H9 (cell line): Measurements from ENCODE around the gene RECQL. TPM values are rescaled to one million over a fixed set of nuclear protein-coding genes. Genes with fewer than 3 reads are reported as not detected.

Experiments
- DNase-seq: peaks from one replicate; pipeline ENCODE4 v3.0.0-alpha.2; 2017
- H2AFZ ChIP-seq: one replicate; pipeline ENCODE4 v1.6.1; 2013; ENCODE audit warnings: mild to moderate bottlenecking, low read length, control low read depth, moderate library complexity
- H2AK5ac ChIP-seq: 2 replicates; pipeline ENCODE4 v1.6.1; 2013; ENCODE audit warnings: low read length, control low read depth, mixed read lengths; ENCODE audit not compliant: insufficient read length
- H2BK120ac ChIP-seq: one replicate; pipeline ENCODE4 v1.6.1; 2013; ENCODE audit warnings: low read depth, mild to moderate bottlenecking, low read length, control low read depth, inconsistent platforms; ENCODE audit not compliant: poor library complexity, severe bottlenecking
- H2BK12ac ChIP-seq: 2 replicates; pipeline ENCODE4 v1.6.1; 2013; ENCODE audit warnings: low read length, control low read depth, mixed read lengths, low read depth; ENCODE audit not compliant: insufficient read length
- H2BK15ac ChIP-seq: 2 replicates; pipeline ENCODE4 v1.6.1; 2013; ENCODE audit warnings: low read depth, low read length, control low read depth
- H2BK20ac ChIP-seq: one replicate; pipeline ENCODE4 v1.6.1; 2013; ENCODE audit warnings: low read depth, mild to moderate bottlenecking, low read length, control low read depth, inconsistent platforms; ENCODE audit not compliant: poor library complexity, severe bottlenecking
- H2BK5ac ChIP-seq: 2 replicates; pipeline ENCODE4 v1.6.1; 2013; ENCODE audit warnings: low read length, control low read depth, mixed read lengths; ENCODE audit not compliant: insufficient read length
- H3K14ac ChIP-seq: 2 replicates; pipeline ENCODE4 v1.6.1; 2013; ENCODE audit warnings: low read length, control low read depth; ENCODE audit not compliant: insufficient read depth
- H3K18ac ChIP-seq: 2 replicates; pipeline ENCODE4 v1.6.1; 2013; ENCODE audit warnings: low read depth, mild to moderate bottlenecking, mixed read lengths, low read length, control low read depth; ENCODE audit not compliant: insufficient read length
- H3K23ac ChIP-seq: 2 replicates; pipeline ENCODE4 v1.6.1; 2013; ENCODE audit warnings: low read length, control low read depth, mixed read lengths, low read depth; ENCODE audit not compliant: insufficient read length
- H3K23me2 ChIP-seq: 2 replicates; pipeline ENCODE4 v1.6.1; 2013; ENCODE audit warnings: low read depth, mild to moderate bottlenecking, mixed read lengths, low read length, control low read depth; ENCODE audit not compliant: insufficient read length, poor library complexity, severe bottlenecking
- H3K27ac ChIP-seq: 2 replicates; pipeline ENCODE4 v1.5.1; 2013; ENCODE audit warnings: low read length, control low read depth, mixed read lengths, low read depth; ENCODE audit not compliant: insufficient read length
- H3K27me3 ChIP-seq: 2 replicates; pipeline ENCODE4 v1.6.1; 2013; ENCODE audit warnings: low read length, control low read depth, inconsistent platforms; ENCODE audit not compliant: insufficient read depth
- H3K4ac ChIP-seq: 2 replicates; pipeline ENCODE4 v1.6.1; 2013; ENCODE audit warnings: low read depth, mild to moderate bottlenecking, control low read depth, inconsistent platforms, low read length, moderate library complexity
- H3K4me1 ChIP-seq: 2 replicates; pipeline ENCODE4 v1.6.1; 2013; ENCODE audit warnings: low read length, control low read depth, inconsistent platforms; ENCODE audit not compliant: insufficient read depth
- H3K4me2 ChIP-seq: 2 replicates; pipeline ENCODE4 v1.6.1; 2013; ENCODE audit warnings: low read length, control low read depth, mixed read lengths; ENCODE audit not compliant: insufficient read length, insufficient read depth
- H3K56ac ChIP-seq: 2 replicates; pipeline ENCODE4 v1.6.1; 2013; ENCODE audit warnings: low read depth, mild to moderate bottlenecking, mixed read lengths, low read length, control low read depth; ENCODE audit not compliant: insufficient read length
- H3K79me1 ChIP-seq: 2 replicates; pipeline ENCODE4 v1.6.1; 2013; ENCODE audit warnings: low read depth, mild to moderate bottlenecking, moderate library complexity, low read length, control low read depth, inconsistent platforms; ENCODE audit not compliant: insufficient read depth, poor library complexity, severe bottlenecking
- H3K79me2 ChIP-seq: 2 replicates; pipeline ENCODE4 v1.6.1; 2013; ENCODE audit warnings: low read length, control low read depth, inconsistent platforms; ENCODE audit not compliant: insufficient read depth
- H3K9ac ChIP-seq: 2 replicates; pipeline ENCODE4 v1.6.1; 2013; ENCODE audit warnings: low read length, control low read depth, mixed read lengths; ENCODE audit not compliant: insufficient read length; ENCODE audit errors: extremely low read depth
- H3K9me3 ChIP-seq: one replicate; pipeline ENCODE4 v1.6.1; 2013; ENCODE audit warnings: low read depth, low read length, inconsistent platforms; ENCODE audit not compliant: control insufficient read depth
- H3T11ph ChIP-seq: one replicate; pipeline ENCODE4 v1.6.1; 2013; ENCODE audit warnings: mild to moderate bottlenecking, low read length, control low read depth, inconsistent platforms
- H4K20me1 ChIP-seq: one replicate; pipeline ENCODE4 v1.6.1; 2013; ENCODE audit not compliant: control insufficient read depth, insufficient read length, insufficient read depth
- H4K5ac ChIP-seq: 2 replicates; pipeline ENCODE4 v1.6.1; 2013; ENCODE audit warnings: low read depth, mild to moderate bottlenecking, mixed read lengths, low read length, control low read depth; ENCODE audit not compliant: insufficient read length
- H4K8ac ChIP-seq: replicated peaks from 2 replicates; pipeline ENCODE4 v1.6.1; 2013; ENCODE audit warnings: low read length, control low read depth, mixed read lengths, low read depth; ENCODE audit not compliant: insufficient read length
- H4K91ac ChIP-seq: 2 replicates; pipeline ENCODE4 v1.6.1; 2013; ENCODE audit warnings: low read depth, mild to moderate bottlenecking, moderate library complexity, mixed read lengths, low read length, control low read depth; ENCODE audit not compliant: insufficient read length
- H3K27ac Mint-ChIP-seq, 3 experiments: 2 replicates in 2 of 3; 3 replicates in 1 of 3; pipeline ENCODE4 v1.8.0; 2020 to 2021; ENCODE audit warnings: mixed read lengths in 3 of 3, mild to moderate bottlenecking in 1 of 3, moderate library complexity in 1 of 3
- H3K27me3 Mint-ChIP-seq: 2 replicates; pipeline ENCODE4 v1.8.0; 2021; ENCODE audit warnings: low read depth, mild to moderate bottlenecking, moderate library complexity, mixed read lengths
- H3K36me3 Mint-ChIP-seq, 3 experiments: 2 replicates in 2 of 3; 3 replicates in 1 of 3; pipeline ENCODE4 v1.8.0; 2020 to 2021; ENCODE audit warnings: low read depth in 3 of 3, mixed read lengths in 3 of 3; ENCODE audit not compliant: insufficient read depth in 1 of 3
- H3K4me1 Mint-ChIP-seq, 2 experiments: 2 replicates each; pipeline ENCODE4 v1.8.0; 2020; ENCODE audit warnings: mixed read lengths in 2 of 2
- H3K4me3 Mint-ChIP-seq, 2 experiments: 2 replicates in 1 of 2; 3 replicates in 1 of 2; pipeline ENCODE4 v1.8.0; 2020 to 2021; ENCODE audit warnings: mild to moderate bottlenecking in 2 of 2, mixed read lengths in 2 of 2, moderate library complexity in 1 of 2
- H3K9me3 Mint-ChIP-seq, 2 experiments: 2 replicates in 1 of 2; 3 replicates in 1 of 2; pipeline ENCODE4 v1.8.0; 2020; ENCODE audit warnings: mild to moderate bottlenecking in 2 of 2, mixed read lengths in 2 of 2, moderate library complexity in 1 of 2
- WGBS: extraction: QIAGEN DNeasy Blood & Tissue Kit; methylation state at CpG from one replicate; pipeline ENCODE4 v1.1.7; 2013; ENCODE audit warnings: missing lambda C conversion rate, low lambda C conversion rate, mixed read lengths; ENCODE audit not compliant: insufficient read length; ENCODE audit errors: extremely low coverage; 5-methylcytosine and 5-hydroxymethylcytosine counted together
- total RNA-seq: library from RNA; stranded (reverse); gene quantifications from 2 replicates; pipeline ENCODE4 v1.2.1, GENCODE V29; 2021
- TF ChIP-seq, protein P1 (sequence below): fragments of 200-600 bp; sonication (generic); conservative IDR thresholded peaks from 3 replicates; pipeline ENCODE4 v1.8.0; 2021; ENCODE audit warnings: antibody characterized with exemption, mild to moderate bottlenecking

RECQL gene
- total RNA-seq, 1 experiment from 2014 or later: 41.0 TPM

DNA sequence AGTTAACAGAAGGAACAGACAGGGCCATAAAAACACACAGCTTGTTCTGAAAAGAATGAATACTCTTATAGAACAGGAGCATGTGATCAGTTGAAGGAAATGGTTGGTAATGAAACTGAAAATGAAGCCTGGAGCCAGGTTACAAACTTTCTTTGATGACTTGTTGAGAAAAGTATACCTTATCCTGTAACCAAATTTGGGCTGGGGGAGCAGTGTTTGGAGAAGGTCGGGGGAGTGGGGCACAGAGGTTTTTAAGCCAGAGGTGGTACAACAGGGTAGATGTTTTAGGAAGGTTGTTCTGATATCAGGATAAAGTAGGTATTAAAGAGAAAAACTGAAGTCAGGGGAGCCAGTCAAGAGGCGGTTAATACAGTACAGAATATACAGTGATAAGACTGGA is 8.3 kb upstream of the RECQL start:
- Histone ChIP-seq H3K4me2 (no peak overlapping the region), H3K23me2 (no peaks in the 10 kb centered on the region), H2BK15ac (no peak overlapping the region), H2BK120ac (no peak overlapping the region), H3K79me1 (no peaks in the 10 kb centered on the region), H3K14ac (no peak overlapping the region), H3K4me1 (no peaks in the 10 kb centered on the region), H3K56ac (no peak overlapping the region), H3T11ph (no peak overlapping the region), H3K27ac (no peak overlapping the region), H3K18ac (no peak overlapping the region), H2BK20ac (no peak overlapping the region), H4K91ac (no peak overlapping the region), H3K4ac (no peak overlapping the region), H2AK5ac (no peak overlapping the region), H3K9ac (no peak overlapping the region), H4K5ac (no peak overlapping the region), H2BK5ac (no peak overlapping the region), H4K20me1 (no peaks in the 10 kb centered on the region), H3K9me3 (no peaks in the 10 kb centered on the region), H2BK12ac (no peak overlapping the region), H4K8ac (no peak overlapping the region), H2AFZ (no peak overlapping the region), H3K23ac (no peak overlapping the region), H3K27me3 (no peaks in the 10 kb centered on the region), H3K79me2 (no peaks in the 10 kb centered on the region)
- Mint-ChIP-seq H3K36me3 (peaks cover 2 to 29% (median 17%) of the 10 kb centered on the region in 3 experiments; a peak in 5 of 7 replicates), H3K27ac (peak overlapping the region in 1 of 3 experiments; percentile 8; a peak in 1 of 7 replicates), H3K9me3 (no peaks in the 10 kb centered on the region), H3K4me1 (no peaks in the 10 kb centered on the region), H3K27me3 (no peaks in the 10 kb centered on the region), H3K4me3 (no peak overlapping the region)
- WGBS: no CpG with 5 or more reads among the region's 2 CpGs
- TF ChIP-seq, protein P1, sequence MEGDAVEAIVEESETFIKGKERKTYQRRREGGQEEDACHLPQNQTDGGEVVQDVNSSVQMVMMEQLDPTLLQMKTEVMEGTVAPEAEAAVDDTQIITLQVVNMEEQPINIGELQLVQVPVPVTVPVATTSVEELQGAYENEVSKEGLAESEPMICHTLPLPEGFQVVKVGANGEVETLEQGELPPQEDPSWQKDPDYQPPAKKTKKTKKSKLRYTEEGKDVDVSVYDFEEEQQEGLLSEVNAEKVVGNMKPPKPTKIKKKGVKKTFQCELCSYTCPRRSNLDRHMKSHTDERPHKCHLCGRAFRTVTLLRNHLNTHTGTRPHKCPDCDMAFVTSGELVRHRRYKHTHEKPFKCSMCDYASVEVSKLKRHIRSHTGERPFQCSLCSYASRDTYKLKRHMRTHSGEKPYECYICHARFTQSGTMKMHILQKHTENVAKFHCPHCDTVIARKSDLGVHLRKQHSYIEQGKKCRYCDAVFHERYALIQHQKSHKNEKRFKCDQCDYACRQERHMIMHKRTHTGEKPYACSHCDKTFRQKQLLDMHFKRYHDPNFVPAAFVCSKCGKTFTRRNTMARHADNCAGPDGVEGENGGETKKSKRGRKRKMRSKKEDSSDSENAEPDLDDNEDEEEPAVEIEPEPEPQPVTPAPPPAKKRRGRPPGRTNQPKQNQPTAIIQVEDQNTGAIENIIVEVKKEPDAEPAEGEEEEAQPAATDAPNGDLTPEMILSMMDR: no peak
- DNase-seq: no peak
